Erythroblast (primary cell): ENCODE results near the gene CARD14.

ENCODE experiments used
- GATA1 ChIP-seq: IDR thresholded peaks from 2 replicates; pipeline ENCODE4 v1.6.1; 2011; ENCODE audit warnings: low read depth, mild to moderate bottlenecking, control low read depth, low read length, moderate library complexity
- POLR2A ChIP-seq: IDR thresholded peaks from 2 replicates; pipeline ENCODE4 v1.6.1; 2011; ENCODE audit warnings: mild to moderate bottlenecking, low read length

GRCh38 chr17:80222376-80223141 is 52.7 kb downstream of the CARD14 start:
- no peak for TF ChIP-seq POLR2A
- no peak for TF ChIP-seq GATA1
